Activated B cell treated with CpG ODN at 0.5 μM for 24 hours (primary cell): ENCODE measurements around the gene OSBPL3. TPM values are rescaled to one million over a fixed set of nuclear protein-coding genes. Genes with fewer than 3 reads are reported as not detected.

Source experiments
- ATAC-seq: fragments of 200-7000 bp; cut with Tn5 transposase; one replicate; pipeline ENCODE4 v1.10.0; 2021; ENCODE audit warnings: low read depth, mild to moderate bottlenecking, moderate library complexity
- CTCF ChIA-PET: fragments of 350-600 bp; sonication (Branson Sonifier 250); formaldehyde crosslinking; loops from one replicate; lab custom pipeline; 2021; ENCODE audit warnings: antibody characterized with exemption; lab: Charles Lee
- POLR2A ChIA-PET: fragments of 350-600 bp; sonication (Branson Sonifier 250); formaldehyde crosslinking; loops from one replicate; lab custom pipeline; 2021; ENCODE audit warnings: antibody characterized with exemption; lab: Charles Lee
- DNase-seq: peaks from one replicate; pipeline ENCODE4 v3.0.0; 2022
- H3K27ac Mint-ChIP-seq: one replicate; pipeline ENCODE4 v1.8.0; 2020; ENCODE audit warnings: mixed read lengths
- H3K27me3 Mint-ChIP-seq: one replicate; pipeline ENCODE4 v1.8.0; 2021; ENCODE audit warnings: mixed read lengths
- H3K36me3 Mint-ChIP-seq: one replicate; pipeline ENCODE4 v1.8.0; 2021; ENCODE audit warnings: low read depth, mixed read lengths
- H3K4me1 Mint-ChIP-seq: one replicate; pipeline ENCODE4 v1.8.0; 2021; ENCODE audit warnings: mixed read lengths
- H3K4me3 Mint-ChIP-seq: one replicate; pipeline ENCODE4 v1.8.0; 2020; ENCODE audit warnings: mild to moderate bottlenecking, mixed read lengths
- H3K9me3 Mint-ChIP-seq: one replicate; pipeline ENCODE4 v1.8.0; 2020; ENCODE audit warnings: mixed read lengths
- CTCF ChIP-seq: fragments of 200-600 bp; IDR thresholded peaks from one replicate; pipeline ENCODE4 v1.8.0; 2022; ENCODE audit warnings: antibody characterized with exemption, mild to moderate bottlenecking
- intact Hi-C: fragments of 100-400 bp; cut with micrococcal nuclease; formaldehyde crosslinking; loops from one replicate; pipeline ENCODE4 v1.15.1; 2024
- total RNA-seq: library from RNA; stranded (reverse); gene quantifications from 2 replicates; pipeline ENCODE4 v1.2.3, GENCODE V29; 2022

OSBPL3 gene
- total RNA-seq, 1 donor from 2014 or later: 33.3 TPM

GRCh38 chr7:24756545-24757352 is 223.2 kb downstream of the OSBPL3 start:
- ChIA-PET CTCF (no interaction called here), POLR2A (interaction anchor here (0.6 to 0.7 kb wide), 3 partner anchors 38 to 897 kb away, joined by 3 read pairs; no protein-coding TSS in a partner anchor)
- H3K4me1 Mint-ChIP-seq: peaks cover 25% of the 10 kb centered on the region
- ATAC-seq (peak; percentile 15), DNase-seq (no peak)
- peaks cover 39% of the 10 kb centered on the region for H3K27me3 Mint-ChIP-seq
- no peaks in the 10 kb centered on the region for H3K9me3 Mint-ChIP-seq
- no peak for TF ChIP-seq CTCF
- H3K27ac Mint-ChIP-seq: peak overlapping the region; percentile 55
- H3K4me3 Mint-ChIP-seq: peak overlapping the region; percentile 92
- intact Hi-C loops: loop anchor here (1.0 kb wide), 1 partner anchor 37 kb away; no protein-coding TSS in a partner anchor
- H3K36me3 Mint-ChIP-seq: no peaks in the 10 kb centered on the region

- POLR2A ChIA-PET: interaction anchor here (0.6 to 0.7 kb wide), 3 partner anchors 37 to 898 kb away, joined by 3 read pairs; no protein-coding TSS in a partner anchor
- intact Hi-C loops: loop anchor here (1.0 kb wide), 1 partner anchor 36 kb away; no protein-coding TSS in a partner anchor
- H3K9me3 Mint-ChIP-seq: no peaks in the 10 kb centered on the region
- peaks cover 31% of the 10 kb centered on the region for H3K27me3 Mint-ChIP-seq
- ATAC-seq (peak; percentile 35), DNase-seq (no peak)
- CTCF ChIA-PET: interaction anchor here (0.6 kb wide), 1 partner anchor 330 kb away, joined by 3 read pairs; no protein-coding TSS in a partner anchor
- H3K4me3 Mint-ChIP-seq: peak overlapping the region; percentile 92
- H3K4me1 Mint-ChIP-seq: peaks cover 25% of the 10 kb centered on the region
- H3K27ac Mint-ChIP-seq: peak overlapping the region; percentile 55
- no peaks in the 10 kb centered on the region for H3K36me3 Mint-ChIP-seq
- no peak for TF ChIP-seq CTCF
Observed at GRCh38 chr7:24755541-24756407, 224.2 kb downstream of the OSBPL3 start.

GRCh38 chr7:24754906-24755506 is 225.0 kb downstream of the OSBPL3 start:
- ATAC-seq (no peak), DNase-seq (no peak)
- CTCF ChIA-PET: interaction anchor here (0.6 kb wide), 1 partner anchor 331 kb away, joined by 3 read pairs; no protein-coding TSS in a partner anchor
- Mint-ChIP-seq H3K4me1 (peaks cover 25% of the 10 kb centered on the region), H3K4me3 (no peak overlapping the region), H3K27me3 (peaks cover 25% of the 10 kb centered on the region), H3K27ac (no peak overlapping the region), H3K36me3 (no peaks in the 10 kb centered on the region), H3K9me3 (no peaks in the 10 kb centered on the region)
- intact Hi-C loops: no loop called here
- no peak for TF ChIP-seq CTCF
- POLR2A ChIA-PET: no interaction called here

GRCh38 chr7:24752073-24752800 is 227.7 kb downstream of the OSBPL3 start:
- Mint-ChIP-seq H3K4me1 (peaks cover 17% of the 10 kb centered on the region), H3K27ac (no peak overlapping the region), H3K9me3 (no peaks in the 10 kb centered on the region), H3K27me3 (peaks cover 4% of the 10 kb centered on the region), H3K36me3 (no peaks in the 10 kb centered on the region), H3K4me3 (no peak overlapping the region)
- intact Hi-C loops: no loop called here
- ChIA-PET POLR2A (interaction anchor here (0.6 to 0.7 kb wide), 2 partner anchors 1053 to 1695 kb away, joined by 3 to 8 read pairs; no protein-coding TSS in a partner anchor), CTCF (no interaction called here)
- no peak for DNase-seq
- ATAC-seq: no peak
- TF ChIP-seq CTCF: no peak
